GM21423 (cell line): ENCODE results near the gene SDHD.
"Not testable (repeated sequence)": the region's sequence is repeated elsewhere in the genome, so short reads cannot be mapped to it uniquely, and the experiment has no call there.

ENCODE experiments used
- ATAC-seq: cut with Tn5 transposase; IDR thresholded peaks from one replicate; pipeline ENCODE4 v1.9.1; 2021; ENCODE audit warnings: mild to moderate bottlenecking, moderate library complexity; ENCODE audit not compliant: unreplicated experiment

SDHD gene

GRCh38 chr11:112086422-112087191 lies at the start of gene SDHD, which contains the start of gene TIMM8B:
TSS of gene SDHD (plus strand) at chr11:112086873. CDS start at chr11:112086908, 35 bp downstream.
TSS of gene TIMM8B (minus strand) at chr11:112086756. CDS start at chr11:112086723, 33 bp downstream.
- peak; percentile 92 for ATAC-seq

DNA sequence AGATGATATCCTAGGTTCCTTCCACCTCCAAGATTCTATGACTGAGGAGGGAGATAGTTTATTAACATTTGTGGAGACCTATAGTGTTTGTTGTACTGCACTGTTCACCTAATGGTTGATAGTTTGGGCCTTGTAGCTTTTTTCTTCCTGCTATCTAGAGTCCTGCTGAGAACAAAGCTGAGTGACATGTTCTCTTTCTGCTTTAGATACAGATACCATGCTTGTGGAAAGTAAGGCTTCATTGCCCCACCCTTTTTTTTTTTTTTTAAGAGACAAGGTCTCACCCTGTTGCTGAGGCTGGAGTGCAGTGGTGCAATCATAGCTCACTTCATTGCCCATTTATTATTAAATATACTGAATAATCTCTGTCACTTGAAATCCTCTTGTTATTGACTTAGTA lies 49.1 kb upstream of the SDHD start:
- no peak for ATAC-seq

DNA sequence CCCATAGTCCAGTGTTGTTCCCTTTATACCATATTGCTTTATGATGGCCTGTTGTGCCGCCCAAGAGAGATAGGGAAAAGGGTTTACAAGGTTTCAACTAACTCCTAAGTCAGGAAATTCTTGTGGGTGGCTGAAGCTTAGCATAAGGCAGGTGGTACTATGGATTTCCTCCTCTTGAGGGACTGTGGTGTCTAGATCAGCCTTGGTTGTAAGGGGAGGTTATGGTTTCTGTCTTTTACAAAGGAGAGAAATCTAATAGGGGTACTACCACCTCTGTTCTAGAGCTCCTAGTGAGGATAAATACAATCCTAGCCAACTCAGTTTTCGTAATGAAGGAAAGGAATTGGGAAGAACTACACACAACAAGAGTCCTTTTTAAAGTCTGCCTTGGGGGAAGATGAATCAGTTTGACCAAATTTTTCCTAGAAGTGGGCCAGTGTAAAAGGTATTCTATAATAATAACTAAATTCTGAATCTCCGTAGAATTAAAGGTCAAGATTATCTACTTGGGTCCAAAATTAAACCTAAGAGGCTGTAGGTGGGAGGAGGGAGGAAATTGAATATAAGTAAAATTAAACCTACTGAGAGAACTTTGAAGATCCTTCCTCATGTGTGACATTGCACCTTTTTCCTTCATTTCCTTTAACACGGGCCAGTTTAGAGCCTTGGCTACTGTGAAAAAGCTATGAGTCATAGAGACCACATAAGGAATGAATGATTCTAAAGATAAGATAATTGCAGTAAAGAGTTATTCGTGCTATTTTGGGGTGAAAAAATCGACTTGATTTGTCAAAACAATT lies 44.3 kb upstream of the SDHD start:
- no peak for ATAC-seq

DNA sequence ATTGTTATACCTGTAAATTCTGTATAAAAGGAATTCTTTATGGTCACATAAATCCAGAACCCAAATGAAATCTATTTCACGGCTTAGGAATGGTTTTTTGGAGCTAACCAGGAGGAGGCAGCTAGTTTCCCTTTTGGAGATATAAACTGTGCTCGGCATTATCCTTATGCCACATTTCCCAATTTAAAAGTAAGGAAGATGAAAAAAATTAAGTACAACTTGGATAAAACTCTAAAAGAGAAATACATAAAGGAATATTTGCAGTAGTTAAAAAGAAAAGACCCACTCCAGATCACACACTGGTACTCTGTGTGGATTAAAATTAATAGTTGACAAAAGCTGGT lies 43.7 kb upstream of the SDHD start:
- ATAC-seq, result no peak

DNA sequence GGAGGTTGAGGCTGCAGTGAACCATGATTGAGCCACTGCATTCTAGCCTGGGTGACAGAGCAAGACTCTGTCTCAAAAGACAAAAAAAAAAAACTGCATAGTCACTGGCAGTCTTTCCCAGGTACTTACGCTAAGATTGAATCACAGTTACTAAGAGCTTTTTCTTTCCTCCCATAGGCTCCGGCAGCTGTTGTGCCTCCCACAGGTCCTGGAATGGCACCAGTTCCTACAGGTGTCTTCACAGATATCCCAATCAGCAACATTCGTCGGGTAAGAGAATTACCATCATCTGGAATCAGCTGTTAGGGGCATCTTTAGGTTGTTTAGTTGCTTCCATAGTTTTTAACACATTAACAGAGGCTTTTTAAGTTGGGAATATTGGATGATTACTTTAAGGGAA lies 41.7 kb upstream of the SDHD start:
- ATAC-seq, result no peak

- ATAC-seq, result not testable (repeated sequence)
These were observed 40.0 kb upstream of the SDHD start for GRCh38 chr11:112046647-112047046.

DNA sequence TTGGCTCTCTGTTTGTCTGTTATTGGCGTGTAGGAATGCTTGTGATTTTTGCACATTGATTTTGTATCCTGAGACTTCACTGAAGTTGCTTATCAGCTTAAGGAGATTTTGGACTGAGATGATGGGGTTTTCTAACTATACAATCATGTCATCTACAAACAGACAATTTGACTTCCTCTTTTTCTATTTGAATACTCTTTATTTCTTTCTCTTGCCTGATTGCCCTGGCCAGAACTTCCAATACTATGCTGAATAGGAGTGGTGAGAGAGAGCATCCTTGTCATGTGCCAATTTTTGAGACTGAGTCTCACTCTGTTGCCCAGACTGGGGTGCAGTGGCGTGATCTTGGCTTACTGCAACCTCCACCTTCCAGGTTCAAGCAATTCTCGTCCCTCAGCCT lies 38.4 kb upstream of the SDHD start:
- not testable (repeated sequence) for ATAC-seq

DNA sequence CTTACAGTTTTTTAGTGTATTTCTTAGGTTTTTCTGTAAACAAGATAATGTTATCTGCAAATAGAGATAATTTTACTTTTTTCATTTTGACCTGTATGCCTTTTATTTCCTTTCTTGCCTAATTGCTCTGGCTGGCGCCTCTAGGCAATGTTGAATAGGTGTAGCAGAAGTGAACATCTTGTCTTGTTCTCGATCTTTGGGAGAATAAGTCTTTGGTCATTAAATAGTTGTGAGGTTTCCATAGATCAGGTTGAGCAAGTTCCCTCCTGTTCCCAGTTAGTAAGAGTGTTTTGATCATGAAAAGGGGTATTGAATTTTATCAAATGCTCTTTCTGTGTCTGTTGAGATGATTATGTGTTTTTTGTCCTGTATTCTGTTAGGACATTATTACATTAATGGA lies 36.9 kb upstream of the SDHD start:
- no peak for ATAC-seq

- ATAC-seq, result peak; percentile 88
These were observed 36.0 kb upstream of the SDHD start for GRCh38 chr11:112050721-112051120.

- no peak for ATAC-seq
These were observed 34.9 kb upstream of the SDHD start for GRCh38 chr11:112051768-112052167.

DNA sequence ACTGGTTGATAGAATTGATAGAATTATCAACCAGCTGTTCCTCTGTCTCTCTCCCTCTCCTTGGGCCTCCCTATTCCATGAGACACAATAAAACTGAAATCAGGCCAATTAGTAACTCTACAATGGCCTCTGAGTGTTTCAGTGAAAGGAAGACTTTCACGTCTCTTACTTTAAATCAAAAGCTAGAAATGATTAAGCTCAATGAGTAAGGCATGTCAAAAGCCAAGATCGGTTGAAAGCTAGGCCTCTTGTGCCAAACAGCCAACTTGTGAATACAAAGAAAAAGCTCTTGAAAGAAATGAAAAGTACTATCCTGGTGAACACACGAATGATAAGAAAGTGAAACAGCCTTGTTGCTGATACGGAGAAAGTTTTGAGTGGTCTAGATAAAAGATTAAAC lies 29.5 kb upstream of the SDHD start:
- no peak for ATAC-seq

DNA sequence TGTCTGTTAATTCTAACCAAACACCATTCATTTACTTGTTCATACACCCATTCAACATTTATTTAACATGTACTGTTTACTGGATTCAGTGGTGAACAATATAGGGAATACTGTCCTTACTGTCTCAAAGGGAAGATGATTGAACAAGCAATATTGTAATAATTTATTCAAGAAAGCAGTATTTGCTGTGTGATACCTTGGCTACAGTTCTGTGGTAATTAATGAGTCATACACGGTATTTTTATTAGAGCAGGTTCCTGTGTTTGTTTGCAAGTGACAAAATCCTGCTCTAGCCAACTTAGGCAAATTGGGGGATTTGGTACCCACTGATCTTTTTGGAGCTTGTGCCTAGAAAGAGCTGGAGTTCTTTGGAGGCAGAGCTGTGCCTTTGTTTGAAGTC lies 28.6 kb upstream of the SDHD start:
- no peak for ATAC-seq

GRCh38 chr11:112062923-112063322 lies 23.8 kb upstream of the SDHD start:
- no peak for ATAC-seq

GRCh38 chr11:112073941-112074811 lies 12.5 kb upstream of the SDHD start, which contains the start of the genes NKAPD1 and PIH1D2:
TSS of gene NKAPD1 (plus strand) at chr11:112074299. CDS start at chr11:112075575, 1,276 bp downstream.
TSS of gene PIH1D2 (minus strand) at chr11:112074017. CDS start at chr11:112073174, 843 bp downstream.
- ATAC-seq, result peak; percentile 92

DNA sequence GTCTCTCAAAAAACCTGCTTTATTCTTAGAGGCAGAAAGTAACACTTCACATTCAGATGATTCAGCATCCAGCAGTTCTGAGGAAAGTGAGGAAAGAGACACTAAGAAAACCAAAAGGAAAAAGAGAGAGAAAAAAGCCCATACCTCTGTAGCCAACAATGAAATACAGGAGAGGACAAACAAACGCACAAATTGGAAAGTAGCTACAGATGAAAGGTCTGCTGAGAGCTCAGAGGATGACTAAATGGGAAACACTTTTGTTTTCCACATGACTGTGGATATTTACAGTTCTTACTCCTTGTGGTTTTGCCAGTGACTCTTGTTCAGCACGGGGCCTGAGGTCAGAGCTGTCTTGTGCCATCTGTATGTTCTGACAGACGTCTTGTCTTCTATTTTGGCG lies 3.9 kb upstream of the SDHD start:
- no peak for ATAC-seq

DNA sequence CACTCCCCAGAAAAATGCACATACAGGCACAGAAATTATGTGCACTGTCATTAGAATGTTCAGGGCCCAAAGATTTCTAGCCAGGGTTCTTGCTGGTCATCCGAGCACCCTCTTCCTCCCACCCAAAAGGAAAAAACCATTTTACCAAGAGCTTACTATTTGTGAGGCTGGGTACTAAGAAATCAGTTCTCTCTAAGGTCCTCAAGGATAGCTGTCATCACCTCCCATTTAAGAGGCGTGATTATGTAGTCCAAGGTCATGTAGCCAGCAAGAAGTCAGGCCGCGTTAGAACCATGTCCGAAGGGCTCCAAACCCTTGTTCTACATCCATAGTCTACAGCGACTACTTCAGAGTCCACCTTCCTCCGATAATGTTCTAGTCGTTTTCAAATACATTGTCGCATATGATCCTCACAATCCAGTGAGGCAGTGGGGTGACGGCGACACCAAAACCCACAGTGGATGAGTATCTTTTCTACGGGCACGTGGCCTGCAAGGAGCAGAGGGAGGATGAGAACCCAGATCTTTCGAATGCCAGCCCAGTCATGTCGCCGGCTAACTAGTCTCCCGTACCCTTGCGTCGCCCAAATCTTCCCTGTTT lies 751 bp upstream of the SDHD start:
- ATAC-seq, result peak; percentile 28

DNA sequence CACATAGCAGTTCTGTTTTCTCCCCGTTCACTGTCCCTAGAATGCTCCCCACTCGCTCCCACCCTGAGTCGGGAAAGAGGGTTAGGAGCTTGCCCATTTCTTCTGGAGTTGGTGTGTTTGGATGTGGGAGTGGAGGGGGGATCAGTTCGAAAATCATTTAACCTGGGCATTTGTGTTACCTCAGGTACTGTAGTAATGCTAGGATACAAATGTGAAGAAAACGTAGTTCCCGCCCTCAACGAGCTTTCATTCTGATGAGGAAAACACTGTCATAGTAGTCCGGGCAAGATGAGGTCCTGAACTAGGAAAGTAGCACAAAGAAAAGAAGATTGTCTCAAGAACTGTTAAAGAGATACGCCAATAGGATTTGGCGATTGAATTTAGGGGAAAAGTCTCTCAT lies 539 bp downstream of the SDHD start:
- no peak for ATAC-seq

- ATAC-seq, result not testable (repeated sequence)
These were observed 8.6 kb downstream of the SDHD start for GRCh38 chr11:112095302-112095701.

- no peak for ATAC-seq
These were observed 9.5 kb downstream of the SDHD start for GRCh38 chr11:112096194-112096593.

GRCh38 chr11:112097734-112098528 lies 11.3 kb downstream of the SDHD start:
- ATAC-seq, result no peak
